ENCODE data around the gene SCUBE3.

SCUBE3 gene

GRCh38 chr6:35174088-35174434 is 39.7 kb upstream of the SCUBE3 start:
- Histone ChIP-seq H3K36me3 (ENCODE audit: control insufficient read depth in 1 of 2, insufficient read depth in 2 of 2, low read length in 2 of 2) (no peaks in the 10 kb centered on the region), H4K91ac (ENCODE audit: low read depth, low read length) (no peak overlapping the region), H3K27ac (ENCODE audit: low read depth, low read length) (no peak overlapping the region), H3K4ac (ENCODE audit: low read depth, low read length) (no peak overlapping the region), H3K79me2 (ENCODE audit: control insufficient read depth, insufficient read depth, low read length, poor library complexity) (no peaks in the 10 kb centered on the region), H2AFZ (ENCODE audit: insufficient read depth, low read length, poor library complexity) (no peak overlapping the region), H4K8ac (ENCODE audit: low read depth, low read length) (no peak overlapping the region), H3K27me3 (ENCODE audit: insufficient read depth, low read length) (no peaks in the 10 kb centered on the region), H3K9me3 (ENCODE audit: insufficient read depth, low read depth, low read length) (peaks cover 6% of the 10 kb centered on the region), H2BK120ac (ENCODE audit: insufficient read depth, low read length, poor library complexity) (no peak overlapping the region), H2AK5ac (ENCODE audit: low read length) (no peak overlapping the region), H3K79me1 (ENCODE audit: low read length) (no peaks in the 10 kb centered on the region), H3K23ac (ENCODE audit: low read length) (no peak overlapping the region), H3K4me3 (ENCODE audit: low read depth, low read length) (no peak overlapping the region), H2BK5ac (ENCODE audit: low read depth, low read length, poor library complexity) (no peak overlapping the region), H3K4me1 (ENCODE audit: control insufficient read depth in 1 of 2, insufficient read depth in 2 of 2, low read length in 2 of 2) (peaks cover 6 to 7% of the 10 kb centered on the region in 2 experiments), H3K4me2 (ENCODE audit: low read length) (no peak overlapping the region), H3K14ac (ENCODE audit: low read length) (no peak overlapping the region), H3K18ac (ENCODE audit: low read length) (no peak overlapping the region), H2BK12ac (ENCODE audit: low read length) (no peak overlapping the region), H4K12ac (ENCODE audit: low read depth, low read length) (no peak overlapping the region), H3K9ac (ENCODE audit: low read length) (no peak overlapping the region)
- WGBS (ENCODE audit: extremely low coverage, insufficient coverage, insufficient read length), result no CpG with 5 or more reads among the region's 2 CpGs
- no peak for DNase-seq

- Histone ChIP-seq H2BK5ac (ENCODE audit: low read depth, low read length, poor library complexity) (no peak overlapping the region), H3K23ac (ENCODE audit: low read length) (no peak overlapping the region), H3K9me3 (ENCODE audit: insufficient read depth, low read depth, low read length) (peaks cover 3% of the 10 kb centered on the region), H2BK12ac (ENCODE audit: low read length) (no peak overlapping the region), H3K27me3 (ENCODE audit: insufficient read depth, low read length) (no peaks in the 10 kb centered on the region), H3K79me1 (ENCODE audit: low read length) (peaks cover 2% of the 10 kb centered on the region), H4K8ac (ENCODE audit: low read depth, low read length) (no peak overlapping the region), H2AK5ac (ENCODE audit: low read length) (no peak overlapping the region), H3K79me2 (ENCODE audit: control insufficient read depth, insufficient read depth, low read length, poor library complexity) (no peaks in the 10 kb centered on the region), H2AFZ (ENCODE audit: insufficient read depth, low read length, poor library complexity) (no peak overlapping the region), H2BK120ac (ENCODE audit: insufficient read depth, low read length, poor library complexity) (no peak overlapping the region), H3K4ac (ENCODE audit: low read depth, low read length) (no peak overlapping the region), H3K14ac (ENCODE audit: low read length) (no peak overlapping the region), H3K9ac (ENCODE audit: low read length) (no peak overlapping the region), H3K27ac (ENCODE audit: low read depth, low read length) (no peak overlapping the region), H3K36me3 (ENCODE audit: control insufficient read depth in 1 of 2, insufficient read depth in 2 of 2, low read length in 2 of 2) (no peaks in the 10 kb centered on the region), H3K18ac (ENCODE audit: low read length) (no peak overlapping the region), H3K4me3 (ENCODE audit: low read depth, low read length) (no peak overlapping the region), H3K4me1 (ENCODE audit: control insufficient read depth in 1 of 2, insufficient read depth in 2 of 2, low read length in 2 of 2) (peaks cover 8 to 9% of the 10 kb centered on the region in 2 experiments), H4K91ac (ENCODE audit: low read depth, low read length) (no peak overlapping the region), H4K12ac (ENCODE audit: low read depth, low read length) (no peak overlapping the region), H3K4me2 (ENCODE audit: low read length) (no peak overlapping the region)
- no CpG with 5 or more reads among the region's 4 CpGs for WGBS (ENCODE audit: extremely low coverage, insufficient coverage, insufficient read length)
- no peak for DNase-seq
Observed at GRCh38 chr6:35174501-35174900, 39.3 kb upstream of the SCUBE3 start.

- Histone ChIP-seq H3K23ac (ENCODE audit: low read length) (no peak overlapping the region), H4K12ac (ENCODE audit: low read depth, low read length) (no peak overlapping the region), H3K4me3 (ENCODE audit: low read depth, low read length) (no peak overlapping the region), H3K14ac (ENCODE audit: low read length) (no peak overlapping the region), H3K9me3 (ENCODE audit: insufficient read depth, low read depth, low read length) (peaks cover 2% of the 10 kb centered on the region), H3K36me3 (ENCODE audit: control insufficient read depth in 1 of 2, insufficient read depth in 2 of 2, low read length in 2 of 2) (no peaks in the 10 kb centered on the region), H2BK12ac (ENCODE audit: low read length) (no peak overlapping the region), H3K79me1 (ENCODE audit: low read length) (peaks cover 3% of the 10 kb centered on the region), H4K91ac (ENCODE audit: low read depth, low read length) (no peak overlapping the region), H3K18ac (ENCODE audit: low read length) (no peak overlapping the region), H2AFZ (ENCODE audit: insufficient read depth, low read length, poor library complexity) (no peak overlapping the region), H2BK5ac (ENCODE audit: low read depth, low read length, poor library complexity) (no peak overlapping the region), H4K8ac (ENCODE audit: low read depth, low read length) (no peak overlapping the region), H2AK5ac (ENCODE audit: low read length) (no peak overlapping the region), H3K4me1 (ENCODE audit: control insufficient read depth in 1 of 2, insufficient read depth in 2 of 2, low read length in 2 of 2) (peaks cover 11 to 12% of the 10 kb centered on the region in 2 experiments), H3K27me3 (ENCODE audit: insufficient read depth, low read length) (no peaks in the 10 kb centered on the region), H3K27ac (ENCODE audit: low read depth, low read length) (no peak overlapping the region), H2BK120ac (ENCODE audit: insufficient read depth, low read length, poor library complexity) (no peak overlapping the region), H3K4ac (ENCODE audit: low read depth, low read length) (no peak overlapping the region), H3K4me2 (ENCODE audit: low read length) (no peak overlapping the region), H3K9ac (ENCODE audit: low read length) (no peak overlapping the region), H3K79me2 (ENCODE audit: control insufficient read depth, insufficient read depth, low read length, poor library complexity) (no peaks in the 10 kb centered on the region)
- DNase-seq, result peak; percentile 38 to 90
- WGBS (ENCODE audit: extremely low coverage, insufficient coverage, insufficient read length), result no CpG with 5 or more reads among the region's 3 CpGs
Observed at GRCh38 chr6:35176301-35177024, 37.3 kb upstream of the SCUBE3 start.

DNA sequence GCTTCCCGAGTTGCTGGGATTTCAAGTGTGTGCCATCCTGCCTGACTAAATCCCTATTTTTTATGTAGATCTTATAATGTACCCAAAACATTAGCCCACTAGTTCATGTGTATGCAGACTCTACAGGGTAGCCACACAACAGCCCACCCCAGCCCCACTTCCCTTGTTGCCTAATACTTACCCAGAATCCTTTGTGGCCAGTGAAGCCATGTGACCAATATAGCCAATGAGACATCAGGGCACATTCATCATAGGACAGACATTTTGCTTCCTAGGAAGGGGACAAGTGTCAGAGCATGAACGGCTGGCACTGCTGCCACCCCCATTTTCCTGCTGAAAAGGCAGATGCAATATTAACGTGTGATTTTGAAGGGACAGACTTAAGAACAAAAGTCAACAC is 36.6 kb upstream of the SCUBE3 start:
- no peak overlapping the region for H3K14ac ChIP-seq (ENCODE audit: low read length)
- no peak overlapping the region for H4K12ac ChIP-seq (ENCODE audit: low read depth, low read length)
- no peak overlapping the region for H2BK12ac ChIP-seq (ENCODE audit: low read length)
- no peak overlapping the region for H2AK5ac ChIP-seq (ENCODE audit: low read length)
- H3K27me3 ChIP-seq (ENCODE audit: insufficient read depth, low read length), result no peaks in the 10 kb centered on the region
- no peak overlapping the region for H3K18ac ChIP-seq (ENCODE audit: low read length)
- H3K79me1 ChIP-seq (ENCODE audit: low read length), result peaks cover 3% of the 10 kb centered on the region
- DNase-seq, result no peak
- H2BK120ac ChIP-seq (ENCODE audit: insufficient read depth, low read length, poor library complexity), result no peak overlapping the region
- no peak overlapping the region for H2AFZ ChIP-seq (ENCODE audit: insufficient read depth, low read length, poor library complexity)
- no peak overlapping the region for H3K27ac ChIP-seq (ENCODE audit: low read depth, low read length)
- peaks cover 2% of the 10 kb centered on the region for H3K9me3 ChIP-seq (ENCODE audit: insufficient read depth, low read depth, low read length)
- no peak overlapping the region for H3K4ac ChIP-seq (ENCODE audit: low read depth, low read length)
- H3K79me2 ChIP-seq (ENCODE audit: control insufficient read depth, insufficient read depth, low read length, poor library complexity), result no peaks in the 10 kb centered on the region
- H3K4me2 ChIP-seq (ENCODE audit: low read length), result no peak overlapping the region
- H3K4me1 ChIP-seq (ENCODE audit: control insufficient read depth in 1 of 2, insufficient read depth in 2 of 2, low read length in 2 of 2), result peaks cover 14 to 18% of the 10 kb centered on the region in 2 experiments
- H3K23ac ChIP-seq (ENCODE audit: low read length), result no peak overlapping the region
- WGBS (ENCODE audit: extremely low coverage, insufficient coverage, insufficient read length), result no CpG with 5 or more reads among the region's 3 CpGs
- H3K9ac ChIP-seq (ENCODE audit: low read length), result no peak overlapping the region
- no peaks in the 10 kb centered on the region for H3K36me3 ChIP-seq (ENCODE audit: control insufficient read depth in 1 of 2, insufficient read depth in 2 of 2, low read length in 2 of 2)
- no peak overlapping the region for H4K8ac ChIP-seq (ENCODE audit: low read depth, low read length)
- no peak overlapping the region for H4K91ac ChIP-seq (ENCODE audit: low read depth, low read length)
- H2BK5ac ChIP-seq (ENCODE audit: low read depth, low read length, poor library complexity), result no peak overlapping the region
- no peak overlapping the region for H3K4me3 ChIP-seq (ENCODE audit: low read depth, low read length)

Measured in trophoblast cell (in vitro differentiated cells and primary cell).